Measurements from ENCODE around the gene CASK.

Gene CASK

GRCh38 chrX:41913476-41913875, 9.9 kb downstream of the CASK start:
- DNase-seq (ENCODE audit: low read depth) = no peak

DNA sequence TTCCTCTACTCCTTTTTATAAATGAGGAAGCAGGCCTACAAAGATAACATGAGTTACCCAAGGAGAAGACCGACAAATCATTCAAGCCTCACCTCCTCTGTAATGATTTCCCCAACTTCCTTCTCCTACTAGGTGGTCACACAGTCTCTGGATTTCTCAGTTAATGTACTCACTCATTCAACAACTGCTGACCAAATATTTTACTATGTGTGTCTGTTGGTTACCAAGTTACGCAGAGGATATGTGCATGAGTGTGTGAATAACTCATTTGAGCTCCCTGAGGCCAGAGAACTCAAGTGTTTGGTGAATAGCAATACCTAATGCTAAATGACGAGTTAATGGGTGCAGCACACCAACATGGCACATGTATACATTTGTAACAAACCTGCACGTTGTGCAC, 10.4 kb downstream of the CASK start:
- DNase-seq (ENCODE audit: low read depth) = no peak

DNA sequence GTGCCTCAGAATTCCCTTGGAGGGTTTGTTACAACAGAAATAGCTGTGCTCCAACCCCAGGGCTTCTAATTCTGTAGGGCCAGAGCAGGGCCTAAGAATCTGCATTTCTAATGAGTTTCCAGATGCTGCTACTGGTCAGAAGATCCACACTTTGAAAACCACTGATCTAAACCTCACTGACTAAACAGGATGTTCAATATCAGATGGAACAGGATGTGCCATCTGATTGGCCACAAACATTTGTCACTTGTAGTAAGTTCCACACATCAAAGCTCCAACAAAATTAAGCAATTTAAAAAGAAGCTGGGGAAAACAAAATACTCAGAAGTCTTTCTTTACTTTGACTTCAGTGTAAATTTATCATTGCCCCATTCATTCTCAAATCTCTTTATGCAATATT, 14.3 kb downstream of the CASK start:
- DNase-seq (ENCODE audit: low read depth) = no peak

GRCh38 chrX:41906515-41907187, 16.7 kb downstream of the CASK start:
- no peak for DNase-seq (ENCODE audit: low read depth)

DNA sequence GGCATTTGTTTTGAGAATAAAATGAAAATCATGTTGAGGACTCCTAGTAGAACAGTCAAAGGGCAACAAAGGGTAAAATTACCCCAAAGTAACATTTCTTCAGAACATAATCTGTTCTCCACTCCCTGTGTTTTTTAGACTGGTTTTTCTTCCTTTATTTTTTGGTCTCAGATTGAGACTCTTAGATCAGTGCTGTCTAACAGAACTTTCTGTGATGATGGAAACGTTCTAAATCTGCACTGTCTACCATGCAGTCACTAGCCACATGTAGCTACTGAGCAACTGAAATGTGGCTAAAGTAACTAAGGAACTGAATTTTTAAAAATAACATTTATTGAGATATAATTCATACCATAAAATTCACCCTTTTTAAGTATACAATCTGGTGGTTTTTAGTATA, 19.8 kb downstream of the CASK start:
- no peak for DNase-seq (ENCODE audit: low read depth)

GRCh38 chrX:41900321-41900720, 23.0 kb downstream of the CASK start:
- no peak for DNase-seq (ENCODE audit: low read depth)

GRCh38 chrX:41895826-41896225, 27.5 kb downstream of the CASK start:
- DNase-seq (ENCODE audit: low read depth) = no peak

GRCh38 chrX:41890026-41890423, 33.3 kb downstream of the CASK start:
- DNase-seq (ENCODE audit: low read depth) = no peak

GRCh38 chrX:41889317-41890025, 33.9 kb downstream of the CASK start:
- peak; percentile 15 for DNase-seq (ENCODE audit: low read depth)

DNA sequence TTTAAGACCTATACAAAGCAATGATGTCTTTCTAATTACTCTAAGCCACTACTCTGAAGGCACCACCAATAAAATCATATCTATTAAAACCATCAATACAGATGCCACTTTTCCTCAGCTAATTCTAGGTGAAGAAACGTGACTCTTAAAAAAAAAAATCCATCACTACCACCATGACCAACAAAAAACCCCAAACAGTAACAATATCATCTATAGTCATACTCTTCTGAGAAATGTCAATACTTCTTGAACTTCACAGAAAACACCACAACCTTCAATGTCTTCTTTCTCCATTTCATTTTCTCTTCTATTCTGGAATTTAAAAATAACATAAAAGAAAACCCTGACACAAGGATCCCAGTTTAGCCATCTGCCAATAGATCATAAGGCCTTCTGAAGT, 35.7 kb downstream of the CASK start:
- no peak for DNase-seq (ENCODE audit: low read depth)

- DNase-seq (ENCODE audit: low read depth) = no peak
Observed at GRCh38 chrX:41885724-41886123, 37.6 kb downstream of the CASK start.

- DNase-seq (ENCODE audit: low read depth) = no peak
Observed at GRCh38 chrX:41881166-41881565, 42.2 kb downstream of the CASK start.

DNA sequence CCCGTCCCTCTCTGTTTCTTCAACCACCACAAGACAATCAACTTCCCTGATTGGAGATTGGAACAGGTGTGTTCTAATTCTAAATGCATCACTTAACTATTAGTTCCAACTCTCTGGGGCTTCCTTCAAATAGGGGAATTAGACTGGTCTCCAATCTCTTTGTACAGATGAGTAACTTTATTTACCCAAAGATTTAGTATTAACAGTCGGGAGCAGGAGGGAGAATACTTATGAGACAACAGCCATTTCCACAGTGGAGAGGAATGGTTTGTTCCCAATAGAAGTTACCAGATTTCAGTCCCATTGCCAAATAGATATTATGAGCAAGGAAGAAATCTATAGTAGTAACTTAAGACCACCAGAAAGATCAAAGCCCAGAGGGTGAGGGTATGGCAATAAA, 46.2 kb downstream of the CASK start:
- no peak for DNase-seq (ENCODE audit: low read depth)

GRCh38 chrX:41875142-41875541, 48.2 kb downstream of the CASK start:
- peak; percentile 32 for DNase-seq (ENCODE audit: low read depth)

- DNase-seq (ENCODE audit: low read depth) = no peak
Observed at GRCh38 chrX:41870719-41871151, 52.6 kb downstream of the CASK start.

GRCh38 chrX:41868392-41868977, 54.9 kb downstream of the CASK start:
- no peak for DNase-seq (ENCODE audit: low read depth)

GRCh38 chrX:41863343-41864203, 59.8 kb downstream of the CASK start:
- no peak for DNase-seq (ENCODE audit: low read depth)

GRCh38 chrX:41862562-41863184, 60.7 kb downstream of the CASK start:
- DNase-seq (ENCODE audit: low read depth) = no peak

DNA sequence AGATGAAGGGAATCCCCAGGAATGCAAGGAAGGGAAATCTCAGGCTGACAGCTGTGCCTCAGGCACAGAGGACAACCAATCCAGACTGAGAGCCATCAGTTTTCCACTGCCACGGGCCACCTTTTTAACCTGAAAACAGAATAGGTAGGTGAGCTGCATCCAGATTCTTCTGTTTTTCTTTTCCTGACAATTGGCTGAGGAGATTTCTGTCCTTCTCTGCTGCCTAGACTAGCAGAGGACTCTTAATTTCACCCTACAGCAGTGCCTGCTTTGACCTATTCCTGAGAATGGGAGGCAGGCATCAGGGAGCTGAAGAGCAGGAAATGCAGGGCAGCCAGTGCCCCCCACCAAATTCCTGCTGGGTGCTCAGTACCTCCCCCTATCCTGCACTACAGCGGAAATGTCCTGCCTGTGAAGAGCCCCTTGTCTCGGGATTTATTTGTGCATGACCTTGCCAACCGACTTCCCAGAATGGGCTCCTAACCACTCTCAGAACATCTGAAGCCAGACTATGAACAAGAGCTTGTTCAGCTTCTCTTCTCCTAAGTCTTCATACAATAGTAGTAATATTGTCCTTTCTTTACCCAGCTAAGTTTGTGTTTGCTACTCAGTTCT, 65.1 kb downstream of the CASK start:
- DNase-seq (ENCODE audit: low read depth) = no peak

DNA sequence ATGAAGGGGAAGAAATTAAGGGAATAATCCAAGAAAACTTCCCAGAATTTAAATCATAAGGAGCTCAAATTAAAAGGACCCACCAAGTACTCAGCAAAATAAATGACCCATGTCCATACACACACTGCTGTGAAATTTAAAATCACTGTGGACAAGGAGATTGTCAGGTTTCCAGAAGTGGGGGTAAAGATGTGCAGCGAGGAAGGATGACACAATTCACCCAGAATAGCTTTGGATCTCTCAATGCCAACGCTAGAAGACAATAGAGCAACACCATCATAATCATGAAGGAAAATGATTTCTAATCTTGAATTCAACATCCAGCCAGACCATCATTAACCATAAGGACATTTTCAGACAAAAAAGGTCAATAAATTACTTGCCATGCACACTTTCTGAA, 65.7 kb downstream of the CASK start:
- DNase-seq (ENCODE audit: low read depth) = no peak

GRCh38 chrX:41846714-41847113, 76.6 kb downstream of the CASK start:
- DNase-seq (ENCODE audit: low read depth) = no peak

Data from amniotic epithelial cell (primary cell).